ENCODE measurements around the gene EIF1AY.
A peak's percentile ranks its signal among the peaks of the same experiment; 100 is the strongest.
"Not testable (repeated sequence)": the region's sequence is repeated elsewhere in the genome, so short reads cannot be mapped to it uniquely, and the experiment has no call there.

The EIF1AY gene, protein sequence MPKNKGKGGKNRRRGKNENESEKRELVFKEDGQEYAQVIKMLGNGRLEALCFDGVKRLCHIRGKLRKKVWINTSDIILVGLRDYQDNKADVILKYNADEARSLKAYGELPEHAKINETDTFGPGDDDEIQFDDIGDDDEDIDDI

GRCh38 chrY:20575531-20576121 is at the start of gene EIF1AY:
Gene EIF1AY (plus strand): TSS chrY:20575776. CDS start chrY:20575872, 96 bp downstream.
- peak; percentile 94 for DNase-seq (ENCODE audit: low read depth)

GRCh38 chrY:20528435-20528834 is 47.1 kb upstream of the EIF1AY start:
- no peak for DNase-seq (ENCODE audit: low read depth)

DNA sequence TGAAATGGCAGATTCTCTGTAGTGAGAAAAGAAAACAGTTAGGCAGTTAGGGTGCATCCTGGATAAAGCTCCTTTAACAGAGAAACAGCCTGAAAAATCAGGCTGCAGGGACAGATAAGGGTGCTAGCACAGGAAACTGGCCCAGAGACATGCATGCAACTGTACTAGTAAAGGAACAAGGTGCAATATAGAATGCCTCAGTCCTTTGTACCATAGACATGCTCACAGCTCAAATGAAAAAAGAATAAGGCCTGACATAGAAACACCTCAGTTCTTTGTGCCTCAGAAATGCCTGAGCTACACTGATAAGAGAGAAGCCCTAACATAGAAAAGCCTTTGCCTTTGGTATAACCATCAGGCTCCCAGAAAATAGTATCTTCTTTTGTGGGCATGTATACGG is 37.4 kb upstream of the EIF1AY start:
- no peak for DNase-seq (ENCODE audit: low read depth)

DNA sequence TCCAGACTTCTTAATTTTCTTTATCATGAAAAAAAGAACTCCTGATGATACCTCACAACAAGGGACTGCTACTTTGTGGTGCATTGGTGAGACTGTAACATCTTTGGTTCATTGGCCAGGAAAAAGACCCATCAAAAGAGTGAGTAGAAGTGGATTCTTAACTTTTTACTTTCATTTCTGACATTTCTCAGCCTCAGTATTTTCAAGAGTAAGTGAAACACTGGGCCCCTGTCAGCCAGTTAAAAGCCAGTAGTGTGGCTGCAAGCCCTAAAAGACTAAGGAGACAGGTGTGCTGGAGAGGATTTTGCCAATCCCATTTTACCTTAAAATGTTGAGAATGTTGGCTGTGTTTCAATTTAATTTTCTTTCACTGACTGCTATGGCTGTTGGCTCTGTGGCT is 36.6 kb upstream of the EIF1AY start:
- DNase-seq (ENCODE audit: low read depth): no peak

GRCh38 chrY:20544451-20544960 is 31.1 kb upstream of the EIF1AY start:
- DNase-seq (ENCODE audit: low read depth): no peak

DNA sequence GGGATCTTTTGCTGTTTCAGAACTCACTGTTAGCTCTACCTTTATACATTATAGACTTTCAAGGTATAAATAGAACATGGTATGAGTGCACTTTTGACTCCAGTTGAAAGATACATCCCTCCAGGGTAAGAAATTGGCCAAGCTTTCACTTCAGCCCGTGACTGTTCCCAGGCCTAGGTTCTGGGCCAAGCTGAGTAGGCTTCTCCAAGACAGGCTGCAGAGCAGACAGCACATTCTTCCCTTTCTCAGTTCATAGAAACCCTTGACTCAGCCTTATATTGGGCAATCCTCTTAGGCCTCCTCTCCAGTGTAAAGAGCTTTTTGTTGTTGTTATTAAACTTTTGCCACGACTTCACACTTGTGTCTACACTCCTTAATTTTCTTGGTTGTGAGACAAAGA is 29.5 kb upstream of the EIF1AY start:
- peak; percentile 1 for DNase-seq (ENCODE audit: low read depth)

DNA sequence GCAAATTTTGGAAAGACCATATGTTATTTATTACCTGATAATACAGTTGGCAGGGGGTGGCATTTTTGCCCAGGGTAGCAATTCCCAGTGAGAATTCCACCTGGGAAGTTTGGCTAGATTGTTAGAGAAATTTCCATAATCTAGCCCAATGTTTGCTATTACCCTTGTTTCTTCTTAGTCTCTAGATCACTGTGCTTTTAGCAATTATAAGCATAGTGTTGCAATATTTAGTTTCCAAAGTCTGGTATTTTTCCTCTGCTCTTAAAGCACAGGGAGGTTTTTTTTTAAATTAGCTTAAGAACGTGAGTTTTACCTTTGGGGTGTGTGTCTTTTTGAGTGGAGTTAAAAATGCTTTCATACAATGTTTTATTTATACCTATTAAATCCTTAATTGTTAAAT is 26.3 kb upstream of the EIF1AY start:
- DNase-seq (ENCODE audit: low read depth): no peak

DNA sequence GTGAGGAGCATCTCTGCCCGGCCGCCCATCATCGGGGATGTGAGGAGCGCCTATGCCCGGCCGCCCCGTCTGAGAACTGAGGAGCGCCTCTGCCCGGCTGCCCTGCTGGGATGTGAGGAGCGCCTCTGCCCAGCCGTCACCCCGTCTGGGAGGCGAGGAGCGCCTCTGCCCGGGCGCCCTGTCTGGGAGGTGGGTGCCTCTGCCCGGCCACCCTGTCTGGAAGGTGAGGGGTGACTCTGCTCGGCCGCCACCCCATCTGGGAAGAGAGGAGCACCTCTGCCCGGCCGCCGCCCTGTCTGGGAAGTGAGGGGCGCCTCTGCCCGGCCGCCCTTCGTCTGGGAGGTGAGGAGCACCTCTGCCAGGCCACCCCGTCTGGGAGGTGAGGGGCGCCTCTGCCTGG is 23.7 kb upstream of the EIF1AY start:
- DNase-seq (ENCODE audit: low read depth): no peak

GRCh38 chrY:20552764-20553323 is 22.7 kb upstream of the EIF1AY start:
- not testable (repeated sequence) for DNase-seq (ENCODE audit: low read depth)

DNA sequence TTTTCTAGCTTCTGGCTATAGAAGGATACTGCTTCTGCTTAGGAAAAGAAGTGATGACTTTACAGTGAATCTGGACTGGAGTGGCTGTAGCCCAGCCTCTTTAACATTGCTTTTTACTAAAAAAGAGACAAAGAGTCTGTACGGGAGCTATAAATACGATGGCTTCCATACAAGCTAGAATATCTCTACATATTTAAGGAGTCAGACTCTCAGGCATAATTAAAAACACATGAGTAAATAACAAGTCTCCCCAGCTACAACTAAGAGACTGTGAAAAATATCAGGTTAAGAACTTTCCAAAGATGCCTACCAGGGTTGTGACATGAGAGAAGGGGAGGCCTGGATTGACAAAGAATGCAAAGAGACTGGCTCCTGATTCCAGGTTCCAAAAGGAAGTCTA is 19.8 kb upstream of the EIF1AY start:
- no peak for DNase-seq (ENCODE audit: low read depth)

- peak; percentile 43 for DNase-seq (ENCODE audit: low read depth)
Observed at GRCh38 chrY:20558677-20559076, 16.9 kb upstream of the EIF1AY start.

- DNase-seq (ENCODE audit: low read depth): no peak
Observed at GRCh38 chrY:20559873-20560512, 15.6 kb upstream of the EIF1AY start.

- DNase-seq (ENCODE audit: low read depth): no peak
Observed at GRCh38 chrY:20571306-20571705, 4.3 kb upstream of the EIF1AY start.

GRCh38 chrY:20576506-20576905 is 930 bp downstream of the EIF1AY start:
- peak; percentile 3 for DNase-seq (ENCODE audit: low read depth)

- no peak for DNase-seq (ENCODE audit: low read depth)
Observed at GRCh38 chrY:20578206-20578605, 2.6 kb downstream of the EIF1AY start.

- DNase-seq (ENCODE audit: low read depth): no peak
Observed at GRCh38 chrY:20581687-20582086, 6.1 kb downstream of the EIF1AY start.

DNA sequence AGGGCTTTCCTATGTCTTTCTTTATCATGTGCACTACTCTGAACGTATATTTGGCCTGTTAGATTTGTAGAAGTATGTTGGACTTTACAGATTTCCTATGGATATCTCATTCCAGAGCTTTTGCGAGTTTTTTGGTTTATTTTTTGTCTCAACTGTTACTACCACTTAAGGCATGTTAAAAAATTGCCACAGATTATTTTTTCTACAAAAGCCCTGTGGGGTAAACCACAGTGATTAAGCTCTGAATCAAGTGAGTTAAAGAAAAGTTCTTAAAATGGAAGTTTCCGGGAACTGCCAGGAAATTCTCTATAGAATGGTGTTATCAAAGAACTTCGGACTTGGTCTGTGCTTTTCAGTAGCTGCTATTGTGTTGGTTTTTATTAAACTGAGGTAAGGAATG is 10.6 kb downstream of the EIF1AY start:
- peak; percentile 10 for DNase-seq (ENCODE audit: low read depth)
